HEK293 (cell line): ENCODE data around the gene ECI1.

Experiments used
- GLIS2 ChIP-seq: fragments of 450-650 bp; formaldehyde crosslinking; IDR thresholded peaks from 2 replicates; pipeline ENCODE4 v1.5.1; 2016; ENCODE audit warnings: missing biosample characterization, missing genetic modification characterization
- ZBTB1 ChIP-seq: fragments of 450-650 bp; formaldehyde crosslinking; IDR thresholded peaks from 2 replicates; pipeline ENCODE4 v1.5.1; 2016; ENCODE audit warnings: missing biosample characterization, missing genetic modification characterization
- ZNF184 ChIP-seq: fragments of 450-650 bp; IDR thresholded peaks from 2 replicates; pipeline ENCODE4 v1.5.1; 2018; ENCODE audit warnings: missing biosample characterization, mild to moderate bottlenecking, missing genetic modification characterization
- ZNF37A ChIP-seq: fragments of 450-650 bp; IDR thresholded peaks from 2 replicates; pipeline ENCODE4 v1.5.1; 2018; ENCODE audit warnings: missing biosample characterization, missing genetic modification characterization
- ZNF561 ChIP-seq: fragments of 450-650 bp; IDR thresholded peaks from 2 replicates; pipeline ENCODE4 v1.5.1; 2018; ENCODE audit warnings: missing biosample characterization, missing genetic modification characterization, borderline replicate concordance
- ZNF658 ChIP-seq: fragments of 450-650 bp; formaldehyde crosslinking; IDR thresholded peaks from 2 replicates; pipeline ENCODE4; 2016; ENCODE audit warnings: missing biosample characterization, missing genetic modification characterization
- ZSCAN30 ChIP-seq: fragments of 450-650 bp; IDR thresholded peaks from 2 replicates; pipeline ENCODE4 v1.5.1; 2018; ENCODE audit warnings: missing biosample characterization, mild to moderate bottlenecking, missing genetic modification characterization, moderate library complexity
- TF ChIP-seq, protein P1 (sequence below): fragments of 450-650 bp; formaldehyde crosslinking; IDR thresholded peaks from 2 replicates; pipeline ENCODE4 v1.5.1; 2016; ENCODE audit warnings: missing biosample characterization, missing genetic modification characterization
- TF ChIP-seq, protein P2 (sequence below): fragments of 450-650 bp; formaldehyde crosslinking; IDR thresholded peaks from 2 replicates; pipeline ENCODE4 v1.5.1; 2016; ENCODE audit warnings: missing biosample characterization, missing genetic modification characterization
- TF ChIP-seq, protein P3 (sequence below): fragments of 450-650 bp; formaldehyde crosslinking; IDR thresholded peaks from 2 replicates; pipeline ENCODE4 v1.5.1; 2016; ENCODE audit warnings: missing biosample characterization, missing genetic modification characterization, borderline replicate concordance
- TF ChIP-seq, protein P4 (sequence below): fragments of 450-650 bp; formaldehyde crosslinking; IDR thresholded peaks from 2 replicates; pipeline ENCODE4 v1.5.1; 2017; ENCODE audit warnings: missing biosample characterization, missing genetic modification characterization
- TF ChIP-seq, protein P5 (sequence below): fragments of 450-650 bp; formaldehyde crosslinking; IDR thresholded peaks from 2 replicates; pipeline ENCODE4 v1.5.1; 2016; ENCODE audit warnings: missing biosample characterization, missing genetic modification characterization, low read depth
- TF ChIP-seq, protein P6 (sequence below): fragments of 450-650 bp; formaldehyde crosslinking; optimal IDR thresholded peaks from 2 replicates; pipeline ENCODE3; 2016; ENCODE audit warnings: missing biosample characterization, mild to moderate bottlenecking, missing genetic modification characterization
- TF ChIP-seq, protein P7 (sequence below): fragments of 450-650 bp; IDR thresholded peaks from 2 replicates; pipeline ENCODE4 v1.5.1; 2018; ENCODE audit warnings: missing biosample characterization, missing genetic modification characterization

DNA sequence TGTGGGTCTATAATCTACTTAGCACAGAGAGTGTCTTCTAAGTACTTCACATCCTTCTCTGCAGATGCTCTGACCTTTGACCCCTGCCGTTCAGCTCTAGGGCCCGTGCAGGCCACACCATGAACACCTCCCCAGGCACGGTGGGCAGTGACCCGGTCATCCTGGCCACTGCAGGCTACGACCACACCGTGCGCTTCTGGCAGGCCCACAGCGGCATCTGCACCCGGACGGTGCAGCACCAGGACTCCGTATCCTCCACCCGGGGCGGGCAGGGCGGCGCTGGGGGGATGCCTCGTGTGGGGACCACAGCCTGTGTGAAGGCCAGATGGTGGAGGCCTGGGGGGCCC is 45.4 kb downstream of the ECI1 start:
- TF ChIP-seq, protein P1, sequence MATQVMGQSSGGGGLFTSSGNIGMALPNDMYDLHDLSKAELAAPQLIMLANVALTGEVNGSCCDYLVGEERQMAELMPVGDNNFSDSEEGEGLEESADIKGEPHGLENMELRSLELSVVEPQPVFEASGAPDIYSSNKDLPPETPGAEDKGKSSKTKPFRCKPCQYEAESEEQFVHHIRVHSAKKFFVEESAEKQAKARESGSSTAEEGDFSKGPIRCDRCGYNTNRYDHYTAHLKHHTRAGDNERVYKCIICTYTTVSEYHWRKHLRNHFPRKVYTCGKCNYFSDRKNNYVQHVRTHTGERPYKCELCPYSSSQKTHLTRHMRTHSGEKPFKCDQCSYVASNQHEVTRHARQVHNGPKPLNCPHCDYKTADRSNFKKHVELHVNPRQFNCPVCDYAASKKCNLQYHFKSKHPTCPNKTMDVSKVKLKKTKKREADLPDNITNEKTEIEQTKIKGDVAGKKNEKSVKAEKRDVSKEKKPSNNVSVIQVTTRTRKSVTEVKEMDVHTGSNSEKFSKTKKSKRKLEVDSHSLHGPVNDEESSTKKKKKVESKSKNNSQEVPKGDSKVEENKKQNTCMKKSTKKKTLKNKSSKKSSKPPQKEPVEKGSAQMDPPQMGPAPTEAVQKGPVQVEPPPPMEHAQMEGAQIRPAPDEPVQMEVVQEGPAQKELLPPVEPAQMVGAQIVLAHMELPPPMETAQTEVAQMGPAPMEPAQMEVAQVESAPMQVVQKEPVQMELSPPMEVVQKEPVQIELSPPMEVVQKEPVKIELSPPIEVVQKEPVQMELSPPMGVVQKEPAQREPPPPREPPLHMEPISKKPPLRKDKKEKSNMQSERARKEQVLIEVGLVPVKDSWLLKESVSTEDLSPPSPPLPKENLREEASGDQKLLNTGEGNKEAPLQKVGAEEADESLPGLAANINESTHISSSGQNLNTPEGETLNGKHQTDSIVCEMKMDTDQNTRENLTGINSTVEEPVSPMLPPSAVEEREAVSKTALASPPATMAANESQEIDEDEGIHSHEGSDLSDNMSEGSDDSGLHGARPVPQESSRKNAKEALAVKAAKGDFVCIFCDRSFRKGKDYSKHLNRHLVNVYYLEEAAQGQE (tag by site-specific recombination): no peak
- TF ChIP-seq ZNF37A (tag by site-specific recombination): no peak
- TF ChIP-seq, protein P2, sequence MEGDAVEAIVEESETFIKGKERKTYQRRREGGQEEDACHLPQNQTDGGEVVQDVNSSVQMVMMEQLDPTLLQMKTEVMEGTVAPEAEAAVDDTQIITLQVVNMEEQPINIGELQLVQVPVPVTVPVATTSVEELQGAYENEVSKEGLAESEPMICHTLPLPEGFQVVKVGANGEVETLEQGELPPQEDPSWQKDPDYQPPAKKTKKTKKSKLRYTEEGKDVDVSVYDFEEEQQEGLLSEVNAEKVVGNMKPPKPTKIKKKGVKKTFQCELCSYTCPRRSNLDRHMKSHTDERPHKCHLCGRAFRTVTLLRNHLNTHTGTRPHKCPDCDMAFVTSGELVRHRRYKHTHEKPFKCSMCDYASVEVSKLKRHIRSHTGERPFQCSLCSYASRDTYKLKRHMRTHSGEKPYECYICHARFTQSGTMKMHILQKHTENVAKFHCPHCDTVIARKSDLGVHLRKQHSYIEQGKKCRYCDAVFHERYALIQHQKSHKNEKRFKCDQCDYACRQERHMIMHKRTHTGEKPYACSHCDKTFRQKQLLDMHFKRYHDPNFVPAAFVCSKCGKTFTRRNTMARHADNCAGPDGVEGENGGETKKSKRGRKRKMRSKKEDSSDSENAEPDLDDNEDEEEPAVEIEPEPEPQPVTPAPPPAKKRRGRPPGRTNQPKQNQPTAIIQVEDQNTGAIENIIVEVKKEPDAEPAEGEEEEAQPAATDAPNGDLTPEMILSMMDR (tag by site-specific recombination): no peak
- no peak for TF ChIP-seq ZNF658 (tag by site-specific recombination)
- TF ChIP-seq, protein P3, sequence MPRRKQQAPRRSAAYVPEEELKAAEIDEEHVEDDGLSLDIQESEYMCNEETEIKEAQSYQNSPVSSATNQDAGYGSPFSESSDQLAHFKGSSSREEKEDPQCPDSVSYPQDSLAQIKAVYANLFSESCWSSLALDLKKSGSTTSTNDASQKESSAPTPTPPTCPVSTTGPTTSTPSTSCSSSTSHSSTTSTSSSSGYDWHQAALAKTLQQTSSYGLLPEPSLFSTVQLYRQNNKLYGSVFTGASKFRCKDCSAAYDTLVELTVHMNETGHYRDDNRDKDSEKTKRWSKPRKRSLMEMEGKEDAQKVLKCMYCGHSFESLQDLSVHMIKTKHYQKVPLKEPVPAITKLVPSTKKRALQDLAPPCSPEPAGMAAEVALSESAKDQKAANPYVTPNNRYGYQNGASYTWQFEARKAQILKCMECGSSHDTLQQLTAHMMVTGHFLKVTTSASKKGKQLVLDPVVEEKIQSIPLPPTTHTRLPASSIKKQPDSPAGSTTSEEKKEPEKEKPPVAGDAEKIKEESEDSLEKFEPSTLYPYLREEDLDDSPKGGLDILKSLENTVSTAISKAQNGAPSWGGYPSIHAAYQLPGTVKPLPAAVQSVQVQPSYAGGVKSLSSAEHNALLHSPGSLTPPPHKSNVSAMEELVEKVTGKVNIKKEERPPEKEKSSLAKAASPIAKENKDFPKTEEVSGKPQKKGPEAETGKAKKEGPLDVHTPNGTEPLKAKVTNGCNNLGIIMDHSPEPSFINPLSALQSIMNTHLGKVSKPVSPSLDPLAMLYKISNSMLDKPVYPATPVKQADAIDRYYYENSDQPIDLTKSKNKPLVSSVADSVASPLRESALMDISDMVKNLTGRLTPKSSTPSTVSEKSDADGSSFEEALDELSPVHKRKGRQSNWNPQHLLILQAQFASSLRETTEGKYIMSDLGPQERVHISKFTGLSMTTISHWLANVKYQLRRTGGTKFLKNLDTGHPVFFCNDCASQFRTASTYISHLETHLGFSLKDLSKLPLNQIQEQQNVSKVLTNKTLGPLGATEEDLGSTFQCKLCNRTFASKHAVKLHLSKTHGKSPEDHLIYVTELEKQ (tag by site-specific recombination): no peak
- TF ChIP-seq ZBTB1: no peak
- TF ChIP-seq GLIS2: peak; percentile 34
- no peak for TF ChIP-seq ZSCAN30 (tag by site-specific recombination)
- no peak for TF ChIP-seq ZNF184 (tag by site-specific recombination)
- TF ChIP-seq, protein P4, sequence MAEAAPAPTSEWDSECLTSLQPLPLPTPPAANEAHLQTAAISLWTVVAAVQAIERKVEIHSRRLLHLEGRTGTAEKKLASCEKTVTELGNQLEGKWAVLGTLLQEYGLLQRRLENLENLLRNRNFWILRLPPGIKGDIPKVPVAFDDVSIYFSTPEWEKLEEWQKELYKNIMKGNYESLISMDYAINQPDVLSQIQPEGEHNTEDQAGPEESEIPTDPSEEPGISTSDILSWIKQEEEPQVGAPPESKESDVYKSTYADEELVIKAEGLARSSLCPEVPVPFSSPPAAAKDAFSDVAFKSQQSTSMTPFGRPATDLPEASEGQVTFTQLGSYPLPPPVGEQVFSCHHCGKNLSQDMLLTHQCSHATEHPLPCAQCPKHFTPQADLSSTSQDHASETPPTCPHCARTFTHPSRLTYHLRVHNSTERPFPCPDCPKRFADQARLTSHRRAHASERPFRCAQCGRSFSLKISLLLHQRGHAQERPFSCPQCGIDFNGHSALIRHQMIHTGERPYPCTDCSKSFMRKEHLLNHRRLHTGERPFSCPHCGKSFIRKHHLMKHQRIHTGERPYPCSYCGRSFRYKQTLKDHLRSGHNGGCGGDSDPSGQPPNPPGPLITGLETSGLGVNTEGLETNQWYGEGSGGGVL (tag by site-specific recombination): no peak; the same call in 1 of the 2 replicates
- TF ChIP-seq, protein P5, sequence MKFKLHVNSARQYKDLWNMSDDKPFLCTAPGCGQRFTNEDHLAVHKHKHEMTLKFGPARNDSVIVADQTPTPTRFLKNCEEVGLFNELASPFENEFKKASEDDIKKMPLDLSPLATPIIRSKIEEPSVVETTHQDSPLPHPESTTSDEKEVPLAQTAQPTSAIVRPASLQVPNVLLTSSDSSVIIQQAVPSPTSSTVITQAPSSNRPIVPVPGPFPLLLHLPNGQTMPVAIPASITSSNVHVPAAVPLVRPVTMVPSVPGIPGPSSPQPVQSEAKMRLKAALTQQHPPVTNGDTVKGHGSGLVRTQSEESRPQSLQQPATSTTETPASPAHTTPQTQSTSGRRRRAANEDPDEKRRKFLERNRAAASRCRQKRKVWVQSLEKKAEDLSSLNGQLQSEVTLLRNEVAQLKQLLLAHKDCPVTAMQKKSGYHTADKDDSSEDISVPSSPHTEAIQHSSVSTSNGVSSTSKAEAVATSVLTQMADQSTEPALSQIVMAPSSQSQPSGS (tag by site-specific recombination): no peak
- TF ChIP-seq ZNF561: no peak
- TF ChIP-seq, protein P6, sequence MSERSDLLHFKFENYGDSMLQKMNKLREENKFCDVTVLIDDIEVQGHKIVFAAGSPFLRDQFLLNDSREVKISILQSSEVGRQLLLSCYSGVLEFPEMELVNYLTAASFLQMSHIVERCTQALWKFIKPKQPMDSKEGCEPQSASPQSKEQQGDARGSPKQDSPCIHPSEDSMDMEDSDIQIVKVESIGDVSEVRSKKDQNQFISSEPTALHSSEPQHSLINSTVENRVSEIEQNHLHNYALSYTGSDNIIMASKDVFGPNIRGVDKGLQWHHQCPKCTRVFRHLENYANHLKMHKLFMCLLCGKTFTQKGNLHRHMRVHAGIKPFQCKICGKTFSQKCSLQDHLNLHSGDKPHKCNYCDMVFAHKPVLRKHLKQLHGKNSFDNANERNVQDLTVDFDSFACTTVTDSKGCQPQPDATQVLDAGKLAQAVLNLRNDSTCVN (tag by site-specific recombination): no peak
- TF ChIP-seq, protein P7, sequence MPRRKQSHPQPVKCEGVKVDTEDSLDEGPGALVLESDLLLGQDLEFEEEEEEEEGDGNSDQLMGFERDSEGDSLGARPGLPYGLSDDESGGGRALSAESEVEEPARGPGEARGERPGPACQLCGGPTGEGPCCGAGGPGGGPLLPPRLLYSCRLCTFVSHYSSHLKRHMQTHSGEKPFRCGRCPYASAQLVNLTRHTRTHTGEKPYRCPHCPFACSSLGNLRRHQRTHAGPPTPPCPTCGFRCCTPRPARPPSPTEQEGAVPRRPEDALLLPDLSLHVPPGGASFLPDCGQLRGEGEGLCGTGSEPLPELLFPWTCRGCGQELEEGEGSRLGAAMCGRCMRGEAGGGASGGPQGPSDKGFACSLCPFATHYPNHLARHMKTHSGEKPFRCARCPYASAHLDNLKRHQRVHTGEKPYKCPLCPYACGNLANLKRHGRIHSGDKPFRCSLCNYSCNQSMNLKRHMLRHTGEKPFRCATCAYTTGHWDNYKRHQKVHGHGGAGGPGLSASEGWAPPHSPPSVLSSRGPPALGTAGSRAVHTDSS (tag by site-specific recombination): no peak
